Stimulated activated naive B cell treated with anti-CD40 and anti-IgM and Interleukin-4, amounts not matched to agents 10 μg/mL and 1 μg/mL and 100 μg/mL, for 72 hours (primary cell): ENCODE data around the gene LCP1.
A peak's percentile ranks its signal among the peaks of the same experiment; 100 is the strongest.
"Not testable (repeated sequence)": the region's sequence is repeated elsewhere in the genome, so short reads cannot be mapped to it uniquely, and the experiment has no call there.

Experiments used
- ATAC-seq, 2 donors: fragments of 150-1000 bp; cut with Tn5 transposase; replicated peaks; 2 replicates each; pipeline ENCODE4 v1.10.0; 2021; ENCODE audit warnings: moderate library complexity in 1 of 2
- DNase-seq: peaks from one replicate; pipeline ENCODE4 v3.0.0; 2021
- H3K27ac Mint-ChIP-seq: one replicate; pipeline ENCODE4 v1.8.0; 2022; ENCODE audit warnings: mild to moderate bottlenecking, mixed read lengths
- H3K27me3 Mint-ChIP-seq, 2 donors: one replicate each; pipeline ENCODE4 v1.8.0; 2022; ENCODE audit warnings: mixed read lengths in 2 of 2
- H3K36me3 Mint-ChIP-seq, 2 donors: one replicate each; pipeline ENCODE4 v1.8.0; 2022; ENCODE audit warnings: mixed read lengths in 2 of 2, mild to moderate bottlenecking in 1 of 2
- H3K4me1 Mint-ChIP-seq, 2 donors: one replicate each; pipeline ENCODE4 v1.8.0; 2022; ENCODE audit warnings: mixed read lengths in 2 of 2, mild to moderate bottlenecking in 1 of 2
- H3K4me3 Mint-ChIP-seq, 2 donors: one replicate each; pipeline ENCODE4 v1.8.0; 2022; ENCODE audit warnings: mild to moderate bottlenecking in 2 of 2, mixed read lengths in 2 of 2, moderate library complexity in 1 of 2
- H3K9me3 Mint-ChIP-seq, 2 donors: one replicate each; pipeline ENCODE4 v1.8.0; 2022; ENCODE audit warnings: mixed read lengths in 2 of 2, mild to moderate bottlenecking in 1 of 2

Gene LCP1

GRCh38 chr13:46181840-46182490, at the start of gene LCP1:
Gene LCP1 (minus strand): TSS chr13:46182177. CDS start chr13:46159662, 22,515 bp downstream.
- Mint-ChIP-seq H3K27ac (peak within 1 kb of the TSS; percentile 98), H3K4me3 (peak within 1 kb of the TSS; percentile 91 to 92), H3K27me3 (no peaks in the 10 kb centered on the region), H3K36me3 (peaks cover 26 to 32% of the 10 kb centered on the region in 2 donors), H3K4me1 (peaks cover 34 to 44% of the 10 kb centered on the region in 2 donors), H3K9me3 (no peaks in the 10 kb centered on the region)
- ATAC-seq (peak; percentile 70 to 74), DNase-seq (peak; percentile 86)

- Mint-ChIP-seq H3K9me3 (peaks cover 13 to 26% of the 10 kb centered on the region in 2 donors), H3K27ac (no peak overlapping the region), H3K27me3 (no peaks in the 10 kb centered on the region), H3K4me3 (no peak overlapping the region), H3K36me3 (peaks cover 4 to 29% of the 10 kb centered on the region in 2 donors), H3K4me1 (no peaks in the 10 kb centered on the region)
- DNase-seq (no peak), ATAC-seq (no peak)
Observed at GRCh38 chr13:46229251-46229650, 47.3 kb upstream of the LCP1 start.

- not testable (repeated sequence) for DNase-seq, H3K4me1 Mint-ChIP-seq, H3K27me3 Mint-ChIP-seq, H3K27ac Mint-ChIP-seq, ATAC-seq, H3K36me3 Mint-ChIP-seq, H3K4me3 Mint-ChIP-seq
- H3K9me3 Mint-ChIP-seq, result peaks cover 12% of the 10 kb centered on the region in 2 donors
Observed at GRCh38 chr13:46220234-46220633, 38.3 kb upstream of the LCP1 start.

GRCh38 chr13:46214741-46215140, 32.8 kb upstream of the LCP1 start:
- not testable (repeated sequence) for H3K9me3 Mint-ChIP-seq, H3K36me3 Mint-ChIP-seq, DNase-seq, H3K4me3 Mint-ChIP-seq, ATAC-seq, H3K27me3 Mint-ChIP-seq, H3K27ac Mint-ChIP-seq
- peaks cover 14 to 28% of the 10 kb centered on the region in 2 donors for H3K4me1 Mint-ChIP-seq

- Mint-ChIP-seq H3K27me3 (no peaks in the 10 kb centered on the region), H3K36me3 (peaks cover 0 to 3% of the 10 kb centered on the region in 2 donors), H3K9me3 (peaks cover 4 to 10% of the 10 kb centered on the region in 2 donors), H3K4me1 (peaks cover 14 to 28% of the 10 kb centered on the region in 2 donors), H3K27ac (no peak overlapping the region), H3K4me3 (no peak overlapping the region)
- DNase-seq (no peak), ATAC-seq (peak in 1 of 2 donors; percentile 35)
Observed at GRCh38 chr13:46213242-46213641, 31.3 kb upstream of the LCP1 start.

GRCh38 chr13:46211483-46212351, 29.7 kb upstream of the LCP1 start, which contains the start of gene LRRC63:
Gene LRRC63 (plus strand): TSS chr13:46211928. CDS start chr13:46213035, 1,107 bp downstream.
- DNase-seq (peak; percentile 71), ATAC-seq (peak; percentile 95 to 97)
- Mint-ChIP-seq H3K4me3 (peak within 1 kb of the TSS; percentile 85 to 89), H3K9me3 (peaks cover 2 to 5% of the 10 kb centered on the region in 2 donors), H3K36me3 (no peaks in the 10 kb centered on the region), H3K27me3 (no peaks in the 10 kb centered on the region), H3K27ac (peak within 1 kb of the TSS; percentile 84), H3K4me1 (peaks cover 14 to 28% of the 10 kb centered on the region in 2 donors)

GRCh38 chr13:46211116-46211482, 29.1 kb upstream of the LCP1 start:
- H3K27ac Mint-ChIP-seq, result peak overlapping the region; percentile 84

GRCh38 chr13:46210362-46211083, 28.5 kb upstream of the LCP1 start:
- peaks cover 12 to 31% of the 10 kb centered on the region in 2 donors for H3K4me1 Mint-ChIP-seq
- peaks cover 2 to 5% of the 10 kb centered on the region in 2 donors for H3K9me3 Mint-ChIP-seq
- no peaks in the 10 kb centered on the region for H3K27me3 Mint-ChIP-seq
- no peak for ATAC-seq
- DNase-seq, result no peak
- peak overlapping the region; percentile 85 to 89 for H3K4me3 Mint-ChIP-seq
- H3K27ac Mint-ChIP-seq, result peak overlapping the region; percentile 84
- H3K36me3 Mint-ChIP-seq, result no peaks in the 10 kb centered on the region

More at GRCh38 chr13:46211116-46211482, 29.1 kb upstream of the LCP1 start:
- ATAC-seq (peak; percentile 65 to 75), DNase-seq (no peak)
- H3K27me3 Mint-ChIP-seq, result no peaks in the 10 kb centered on the region
- peak overlapping the region; percentile 85 to 89 for H3K4me3 Mint-ChIP-seq
- H3K4me1 Mint-ChIP-seq, result peaks cover 12 to 28% of the 10 kb centered on the region in 2 donors
- peaks cover 2 to 5% of the 10 kb centered on the region in 2 donors for H3K9me3 Mint-ChIP-seq
- H3K36me3 Mint-ChIP-seq, result no peaks in the 10 kb centered on the region

GRCh38 chr13:46207828-46208227, 25.9 kb upstream of the LCP1 start:
- no peak for ATAC-seq
- Mint-ChIP-seq H3K4me1 (peaks cover 12 to 23% of the 10 kb centered on the region in 2 donors), H3K27me3 (no peaks in the 10 kb centered on the region), H3K27ac (no peak overlapping the region), H3K4me3 (no peak overlapping the region), H3K9me3 (no peaks in the 10 kb centered on the region), H3K36me3 (no peaks in the 10 kb centered on the region)
- no peak for DNase-seq

GRCh38 chr13:46206143-46206542, 24.2 kb upstream of the LCP1 start:
- ATAC-seq (no peak), DNase-seq (no peak)
- no peaks in the 10 kb centered on the region for H3K36me3 Mint-ChIP-seq
- no peak overlapping the region for H3K4me3 Mint-ChIP-seq
- H3K27ac Mint-ChIP-seq, result no peak overlapping the region
- H3K27me3 Mint-ChIP-seq, result no peaks in the 10 kb centered on the region
- no peaks in the 10 kb centered on the region for H3K9me3 Mint-ChIP-seq
- peaks cover 9 to 22% of the 10 kb centered on the region in 2 donors for H3K4me1 Mint-ChIP-seq

- no peaks in the 10 kb centered on the region for H3K27me3 Mint-ChIP-seq
- no peaks in the 10 kb centered on the region for H3K9me3 Mint-ChIP-seq
- H3K27ac Mint-ChIP-seq, result no peak overlapping the region
- no peaks in the 10 kb centered on the region for H3K36me3 Mint-ChIP-seq
- H3K4me1 Mint-ChIP-seq, result peaks cover 16 to 19% of the 10 kb centered on the region in 2 donors
- ATAC-seq (no peak), DNase-seq (no peak)
- no peak overlapping the region for H3K4me3 Mint-ChIP-seq
Observed at GRCh38 chr13:46202966-46203365, 21.0 kb upstream of the LCP1 start.

GRCh38 chr13:46202188-46202795, 20.3 kb upstream of the LCP1 start:
- ATAC-seq (peak; percentile 28 to 53), DNase-seq (no peak)
- no peaks in the 10 kb centered on the region for H3K9me3 Mint-ChIP-seq
- H3K4me3 Mint-ChIP-seq, result no peak overlapping the region
- H3K4me1 Mint-ChIP-seq, result peaks cover 16 to 19% of the 10 kb centered on the region in 2 donors
- no peak overlapping the region for H3K27ac Mint-ChIP-seq
- H3K27me3 Mint-ChIP-seq, result no peaks in the 10 kb centered on the region
- no peaks in the 10 kb centered on the region for H3K36me3 Mint-ChIP-seq

- H3K27ac Mint-ChIP-seq, result no peak overlapping the region
- DNase-seq (no peak), ATAC-seq (no peak)
- peaks cover 15 to 28% of the 10 kb centered on the region in 2 donors for H3K4me1 Mint-ChIP-seq
- no peaks in the 10 kb centered on the region for H3K27me3 Mint-ChIP-seq
- no peaks in the 10 kb centered on the region for H3K36me3 Mint-ChIP-seq
- no peaks in the 10 kb centered on the region for H3K9me3 Mint-ChIP-seq
- H3K4me3 Mint-ChIP-seq, result no peak overlapping the region
Observed at GRCh38 chr13:46198696-46199193, 16.8 kb upstream of the LCP1 start.
